Right cardiac atrium (tissue), 5 donors: ENCODE data around the gene QSOX1. TPM values are rescaled to one million over a fixed set of nuclear protein-coding genes. Genes with fewer than 3 reads are reported as not detected.
"Not testable (repeated sequence)": the region's sequence is repeated elsewhere in the genome, so short reads cannot be mapped to it uniquely, and the experiment has no call there.

ENCODE experiments used
- ATAC-seq, 2 donors: fragments of 200-7000 bp; cut with Tn5 transposase; one replicate each; pipeline versions ENCODE4 v1.8.0 to v1.9.1; 2020; ENCODE audit warnings: moderate library complexity in 2 of 2, mild to moderate bottlenecking in 1 of 2
- DNase-seq, 3 donors: peaks; one replicate each; pipeline ENCODE4 v3.0.0-alpha.2; 2020
- H3K27ac ChIP-seq: one replicate; pipeline ENCODE4 v1.5.1; 2013; ENCODE audit warnings: mild to moderate bottlenecking, low read length, control low read depth, moderate library complexity
- H3K27me3 ChIP-seq: one replicate; pipeline ENCODE4 v1.6.1; 2013; ENCODE audit not compliant: control insufficient read depth, insufficient read depth
- H3K4me1 ChIP-seq: one replicate; pipeline ENCODE4 v1.6.1; 2013; ENCODE audit warnings: low read length; ENCODE audit not compliant: control insufficient read depth, insufficient read depth
- H3K4me3 ChIP-seq: one replicate; pipeline ENCODE4 v1.5.1; 2013; ENCODE audit warnings: low read length, control low read depth
- H3K9me3 ChIP-seq: one replicate; pipeline ENCODE4 v1.6.1; 2013; ENCODE audit warnings: low read length; ENCODE audit not compliant: control insufficient read depth
- WGBS: extraction: QIAGEN DNeasy Blood & Tissue Kit; methylation state at CpG from one replicate; pipeline ENCODE4 v1.1.7; 2013; 5-methylcytosine and 5-hydroxymethylcytosine counted together
- intact Hi-C, 4 donors: fragments of 100-400 bp; cut with DNase I; formaldehyde crosslinking; loops; one replicate each; pipeline versions ENCODE4 v1.11.0 to v1.14.0; 2022 to 2023
- polyA plus RNA-seq: library from polyadenylated mRNA; stranded (reverse); fragments of 200-250 nt; gene quantifications from one replicate; pipeline ENCODE4 v1.2.3, GENCODE V29; 2013
- total RNA-seq, 4 donors: library from RNA; stranded (reverse); fragmentation: NEBNext Ultra II Directional; extraction: Animal tissue kit (Norgen Biotek cat#: 25700); gene quantifications; one replicate each; pipeline ENCODE4 v1.2.1, GENCODE V29; 2021
- donor health status: healthy with polysubstance abuse.
- donor health status: DM: no; HTN: yes; CAD: no.
- donor health status: DM: no; HTN: no; CAD: no.
- donor health status: DM: no; HTN: yes; CAD: no; lungs with severe emphysema.
- donor health status: DM: yes; HTN: yes; CAD: no.

QSOX1 gene
- total and polyA plus RNA-seq, 5 donors: 218 to 399 (median 353) TPM

DNA sequence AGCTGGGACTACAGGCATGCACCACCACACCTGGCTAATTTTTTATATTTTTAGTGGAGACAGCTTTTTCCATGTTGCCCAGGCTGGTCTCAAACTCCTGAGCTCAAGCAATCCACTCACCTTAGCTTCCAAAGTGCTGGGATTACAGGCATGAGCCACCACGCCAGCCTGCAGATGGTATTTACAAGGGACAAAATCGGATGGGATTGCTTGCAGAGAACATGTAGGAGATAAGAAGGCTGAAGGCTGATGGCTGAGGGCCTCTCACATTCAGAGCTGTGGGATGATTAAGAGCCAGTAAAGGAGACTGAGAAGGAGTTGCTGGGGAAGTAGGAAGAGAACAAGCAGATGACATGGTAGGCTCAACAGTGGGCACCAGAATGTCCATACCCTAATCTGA lies 24.0 kb upstream of the QSOX1 start:
- no peaks in the 10 kb centered on the region for H3K4me1 ChIP-seq
- no peak for ATAC-seq
- DNase-seq: no peak
- intact Hi-C loops: no loop called here
- no peak overlapping the region for H3K4me3 ChIP-seq
- H3K9me3 ChIP-seq: no peaks in the 10 kb centered on the region
- 81% methylated on average over 2 of the region's 2 CpGs for WGBS
- H3K27me3 ChIP-seq: no peaks in the 10 kb centered on the region
- H3K27ac ChIP-seq: no peak overlapping the region

DNA sequence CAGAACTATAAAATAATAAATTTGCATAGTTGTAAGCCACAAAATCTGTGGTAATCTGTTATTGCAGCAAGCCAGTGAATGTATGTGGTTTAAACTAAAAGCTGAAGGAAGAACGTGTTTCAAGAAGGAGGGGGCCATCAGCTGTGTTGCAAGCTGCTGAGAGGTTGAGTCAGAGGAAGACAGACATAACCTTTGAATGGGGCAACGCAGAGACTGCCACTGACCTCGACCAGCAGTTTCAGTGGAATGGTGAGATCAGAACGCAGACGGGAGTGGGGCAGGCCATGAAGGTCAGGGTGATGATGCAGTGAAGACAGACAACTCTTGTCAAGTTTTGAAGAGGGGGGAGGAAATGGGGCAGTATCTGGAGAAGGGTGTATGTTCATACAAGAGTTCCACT lies 23.2 kb upstream of the QSOX1 start:
- WGBS: 51% methylated on average over 5 of the region's 5 CpGs

DNA sequence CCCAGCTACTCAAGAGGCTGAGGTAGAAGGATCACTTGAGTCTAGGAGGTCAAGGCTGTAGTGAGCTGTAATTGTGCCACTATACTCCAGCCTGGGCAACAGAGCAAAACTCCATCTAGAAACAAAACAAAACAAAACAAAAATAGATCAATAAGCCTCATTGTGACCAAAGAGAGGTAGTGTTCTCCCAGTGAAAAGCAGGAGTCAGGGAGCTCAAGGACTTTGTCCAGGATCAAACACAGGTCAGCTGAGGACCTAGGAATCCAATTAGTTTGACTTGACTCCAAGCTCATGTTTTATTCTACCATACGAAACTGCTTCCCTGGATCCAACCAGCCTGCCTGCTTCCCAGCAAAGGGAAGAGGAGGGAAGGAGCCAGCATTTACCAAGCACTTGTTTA lies 21.5 kb upstream of the QSOX1 start:
- 59% methylated on average over 1 of the region's 1 CpG for WGBS
- no peaks in the 10 kb centered on the region for H3K4me1 ChIP-seq
- no peak overlapping the region for H3K4me3 ChIP-seq
- H3K27ac ChIP-seq: no peak overlapping the region
- intact Hi-C loops: no loop called here
- no peaks in the 10 kb centered on the region for H3K27me3 ChIP-seq
- DNase-seq (no peak), ATAC-seq (no peak)
- H3K9me3 ChIP-seq: no peaks in the 10 kb centered on the region

More for the DNA sequence above, 23.2 kb upstream of the QSOX1 start:
- H3K27me3 ChIP-seq: no peaks in the 10 kb centered on the region
- ATAC-seq (peak in 1 of 2 donors; percentile 44), DNase-seq (no peak)
- H3K9me3 ChIP-seq: no peaks in the 10 kb centered on the region
- H3K4me3 ChIP-seq: no peak overlapping the region
- no peaks in the 10 kb centered on the region for H3K4me1 ChIP-seq
- intact Hi-C loops: no loop called here
- H3K27ac ChIP-seq: no peak overlapping the region

DNA sequence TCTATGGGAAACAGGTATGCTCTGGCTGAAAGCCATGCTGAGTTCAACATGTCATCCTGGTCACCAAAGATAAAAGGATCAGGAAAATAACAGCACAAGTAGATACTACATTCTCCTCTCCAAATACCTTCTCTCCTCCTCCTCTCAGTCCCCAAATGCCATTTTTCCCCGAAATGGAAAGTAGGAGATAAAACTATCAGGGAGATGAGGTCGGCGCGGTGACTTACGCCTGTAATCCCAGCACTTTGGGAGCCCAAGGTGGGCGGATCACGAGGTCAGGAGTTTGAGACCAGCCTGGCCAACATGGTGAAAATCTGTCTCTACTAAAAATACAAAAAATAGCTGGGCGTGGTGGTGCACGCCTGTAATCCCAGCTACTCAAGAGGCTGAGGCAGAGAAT lies 21.0 kb upstream of the QSOX1 start:
- H3K27me3 ChIP-seq, ATAC-seq, H3K4me3 ChIP-seq, H3K4me1 ChIP-seq, H3K9me3 ChIP-seq, DNase-seq, H3K27ac ChIP-seq, intact Hi-C loops: not testable (repeated sequence)
- 74% methylated on average over 9 of the region's 9 CpGs for WGBS

DNA sequence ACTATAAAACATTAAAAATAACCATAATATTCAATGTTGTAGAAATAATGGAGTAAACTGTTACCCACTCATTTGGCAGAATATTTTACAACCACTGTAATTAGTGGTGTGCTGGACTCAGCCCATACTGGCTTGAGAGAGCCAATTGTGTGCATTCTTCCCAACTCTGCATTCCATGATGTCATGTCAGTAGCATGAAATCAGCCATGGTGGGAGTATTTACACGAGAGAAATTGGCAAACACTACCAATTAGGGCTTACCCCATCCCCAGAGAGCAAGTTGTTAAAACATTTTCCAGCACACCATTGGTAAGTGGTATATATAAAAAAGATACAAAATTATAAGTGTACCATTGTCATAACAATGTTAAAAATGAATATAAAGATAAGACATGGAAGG lies 19.1 kb upstream of the QSOX1 start:
- no peak for ATAC-seq
- Histone ChIP-seq H3K9me3 (no peaks in the 10 kb centered on the region), H3K4me3 (no peak overlapping the region), H3K27ac (no peak overlapping the region), H3K4me1 (no peaks in the 10 kb centered on the region), H3K27me3 (no peaks in the 10 kb centered on the region)
- 29% methylated on average over 1 of the region's 1 CpG for WGBS
- intact Hi-C loops: no loop called here
- no peak for DNase-seq

DNA sequence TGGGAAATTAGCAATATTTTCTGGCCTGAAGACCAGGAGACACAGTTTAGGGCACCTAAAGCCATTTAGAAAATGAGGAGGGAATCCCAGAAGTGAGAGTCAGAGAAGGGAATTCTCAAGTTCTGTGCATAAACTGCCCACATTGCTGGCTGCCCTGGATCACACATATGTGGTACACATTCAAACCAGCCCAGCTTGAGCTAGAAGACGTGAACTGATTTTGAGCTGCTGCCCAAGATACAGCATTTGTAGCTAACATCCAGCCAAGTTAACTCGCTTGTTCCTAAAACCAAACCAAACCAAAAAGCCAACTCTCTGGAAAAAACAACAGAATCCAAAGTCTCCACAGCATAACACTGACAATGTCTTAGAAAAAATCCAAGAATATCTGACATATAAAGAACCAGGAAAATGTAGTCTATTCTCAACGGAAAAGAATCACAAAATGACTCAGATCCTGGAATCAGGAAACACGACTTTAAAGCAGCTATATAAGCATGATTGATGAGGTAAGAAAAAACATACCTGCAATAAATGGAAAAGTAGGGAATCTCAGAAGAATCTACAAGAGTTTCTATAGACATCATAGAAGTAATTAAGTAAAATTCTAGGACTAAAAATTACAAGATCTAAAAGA lies 18.2 kb upstream of the QSOX1 start:
- 56% methylated on average over 4 of the region's 4 CpGs for WGBS
- Histone ChIP-seq H3K4me3 (no peak overlapping the region), H3K27me3 (no peaks in the 10 kb centered on the region), H3K4me1 (no peaks in the 10 kb centered on the region), H3K9me3 (no peaks in the 10 kb centered on the region), H3K27ac (no peak overlapping the region)
- ATAC-seq (no peak), DNase-seq (no peak)
- intact Hi-C loops: no loop called here

DNA sequence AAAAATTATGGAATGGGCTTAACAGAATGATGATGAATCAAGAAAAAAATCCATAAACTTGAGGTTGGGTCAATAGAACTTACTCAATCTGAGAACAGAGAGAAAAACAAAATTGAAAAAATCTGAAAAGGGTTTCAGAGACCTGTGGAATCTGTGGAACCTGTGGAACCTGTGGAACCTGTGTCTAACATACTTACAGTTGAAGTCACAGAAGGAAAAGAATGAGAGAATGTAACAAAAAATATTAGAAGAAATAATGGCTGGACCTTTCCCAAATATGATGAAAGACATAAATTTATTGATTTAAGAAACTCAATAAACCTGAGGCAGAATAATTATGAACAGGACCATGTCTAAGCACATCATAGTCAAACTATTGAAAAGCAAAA lies 17.7 kb upstream of the QSOX1 start:
- H3K27ac ChIP-seq: no peak overlapping the region
- ATAC-seq (no peak), DNase-seq (no peak)
- H3K9me3 ChIP-seq: no peaks in the 10 kb centered on the region
- no peaks in the 10 kb centered on the region for H3K4me1 ChIP-seq
- intact Hi-C loops: no loop called here
- H3K27me3 ChIP-seq: no peaks in the 10 kb centered on the region
- H3K4me3 ChIP-seq: no peak overlapping the region

DNA sequence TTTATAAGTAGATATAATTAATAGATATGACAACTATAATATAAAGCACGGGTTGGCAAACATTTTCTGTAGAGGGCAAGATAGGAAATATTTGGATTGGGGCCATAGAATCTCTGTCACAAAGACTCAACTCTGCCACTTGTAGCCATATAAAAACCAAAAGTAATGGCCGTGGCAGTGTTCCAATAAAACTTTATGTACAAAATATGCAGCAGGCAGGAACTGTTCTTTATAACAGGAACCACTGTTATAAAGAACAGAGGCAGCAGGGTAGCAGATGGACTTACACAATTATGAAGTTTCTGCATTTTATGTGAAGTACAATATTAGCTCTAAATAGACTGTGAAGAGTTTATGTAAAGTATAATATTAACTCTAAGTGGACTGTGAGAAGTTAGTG lies 16.9 kb upstream of the QSOX1 start:
- H3K4me1 ChIP-seq: no peaks in the 10 kb centered on the region
- intact Hi-C loops: no loop called here
- no peaks in the 10 kb centered on the region for H3K27me3 ChIP-seq
- no peak for ATAC-seq
- H3K9me3 ChIP-seq: no peaks in the 10 kb centered on the region
- H3K27ac ChIP-seq: no peak overlapping the region
- no peak overlapping the region for H3K4me3 ChIP-seq
- no peak for DNase-seq
- 63% methylated on average over 2 of the region's 2 CpGs for WGBS

DNA sequence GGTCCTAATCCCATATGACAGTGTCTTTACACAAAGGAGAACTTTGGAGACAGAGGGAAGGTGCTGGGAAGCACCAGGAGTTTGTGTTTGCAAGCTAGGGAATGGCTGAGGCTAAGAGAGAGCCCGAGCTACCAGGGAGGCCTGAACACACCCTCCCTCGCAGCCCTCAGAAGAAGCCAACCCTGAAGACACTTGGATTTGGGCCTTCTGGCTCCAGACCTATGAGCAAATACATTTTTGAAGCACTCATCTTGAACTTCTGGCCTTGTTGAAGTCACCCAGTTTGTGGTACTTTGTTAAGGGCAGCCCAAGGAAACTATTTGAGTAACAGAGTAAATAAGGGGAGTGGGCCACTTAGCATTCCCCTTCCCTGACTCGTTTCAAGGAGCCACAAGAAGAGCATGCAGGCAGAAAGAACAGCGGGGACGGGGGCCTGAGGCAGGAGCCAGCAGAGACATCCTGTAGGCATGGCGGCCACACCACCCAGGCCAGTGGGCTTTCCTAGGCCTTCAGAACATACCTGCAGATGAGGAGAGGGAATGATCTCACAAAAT lies 13.2 kb upstream of the QSOX1 start:
- intact Hi-C loops: no loop called here
- 78% methylated on average over 6 of the region's 6 CpGs for WGBS

DNA sequence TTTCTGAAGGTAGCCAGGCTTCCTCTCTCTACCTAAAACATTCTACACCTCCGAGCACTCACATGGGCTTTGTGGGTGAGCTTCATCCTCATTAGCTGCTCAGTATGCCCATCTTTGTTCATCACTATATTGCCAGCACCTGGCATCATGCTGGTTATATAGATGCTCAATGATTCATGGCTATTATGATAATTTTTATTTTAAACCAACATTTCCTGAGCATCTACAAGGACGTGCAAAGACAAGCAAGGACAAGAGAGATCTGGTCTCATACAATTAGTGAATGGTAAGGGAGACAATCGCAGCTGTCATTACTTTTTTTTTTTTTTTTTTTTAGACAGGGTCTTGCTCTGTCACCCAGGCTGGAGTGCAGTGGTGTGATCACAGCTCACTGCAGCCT lies 11.3 kb upstream of the QSOX1 start:
- H3K27ac ChIP-seq: no peak overlapping the region
- DNase-seq (no peak), ATAC-seq (no peak)
- H3K4me1 ChIP-seq: no peaks in the 10 kb centered on the region
- no peaks in the 10 kb centered on the region for H3K9me3 ChIP-seq
- intact Hi-C loops: no loop called here
- no peak overlapping the region for H3K4me3 ChIP-seq
- WGBS: 77% methylated on average over 3 of the region's 3 CpGs
- no peaks in the 10 kb centered on the region for H3K27me3 ChIP-seq

More for the DNA sequence above, 13.2 kb upstream of the QSOX1 start:
- no peak overlapping the region for H3K4me3 ChIP-seq
- H3K4me1 ChIP-seq: no peaks in the 10 kb centered on the region
- H3K27ac ChIP-seq: no peak overlapping the region
- ATAC-seq (no peak), DNase-seq (no peak)
- no peaks in the 10 kb centered on the region for H3K9me3 ChIP-seq
- no peaks in the 10 kb centered on the region for H3K27me3 ChIP-seq

DNA sequence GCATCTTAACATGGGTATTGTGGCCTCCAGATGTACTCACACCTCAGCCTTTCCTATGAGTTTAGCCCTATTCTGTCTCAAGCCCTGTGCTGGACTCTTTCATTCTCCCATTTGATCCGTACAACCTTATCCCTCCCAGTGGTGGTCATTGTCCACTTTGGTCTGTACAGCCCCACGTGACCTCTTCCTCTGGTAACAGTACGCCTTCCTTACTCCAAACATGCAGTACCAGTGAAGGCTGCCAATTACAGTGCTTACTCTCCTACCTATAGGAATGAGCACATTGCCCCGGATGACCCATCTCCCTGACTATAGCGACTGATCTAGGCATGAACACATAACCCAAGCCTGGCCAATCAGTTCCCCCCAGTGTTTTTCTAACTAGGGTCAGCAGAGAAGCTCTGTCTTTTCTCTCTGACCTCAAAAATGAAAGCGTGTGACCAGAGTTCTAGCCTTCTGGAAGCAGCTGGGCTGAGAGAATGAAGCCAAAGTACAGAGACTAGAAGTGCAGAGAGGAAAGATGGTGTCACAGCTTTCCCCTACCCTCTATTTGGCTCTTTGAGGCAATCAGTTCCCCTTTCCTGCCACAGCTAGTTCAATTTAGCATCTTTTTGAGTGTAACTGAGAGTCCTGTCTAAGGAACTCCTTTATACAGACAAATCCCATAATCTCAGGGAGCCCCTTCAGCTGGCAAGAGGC lies 9.9 kb upstream of the QSOX1 start:
- DNase-seq (no peak), ATAC-seq (no peak)
- Histone ChIP-seq H3K4me1 (no peaks in the 10 kb centered on the region), H3K4me3 (no peak overlapping the region), H3K27ac (peak overlapping the region; percentile 16), H3K27me3 (no peaks in the 10 kb centered on the region), H3K9me3 (no peaks in the 10 kb centered on the region)
- intact Hi-C loops: no loop called here
- 63% methylated on average over 6 of the region's 6 CpGs for WGBS
